GM21423 (cell line): ENCODE data around the gene ANKRD52.

Experiments
- ATAC-seq: cut with Tn5 transposase; IDR thresholded peaks from one replicate; pipeline ENCODE4 v1.9.1; 2021; ENCODE audit warnings: mild to moderate bottlenecking, moderate library complexity; ENCODE audit not compliant: unreplicated experiment

Gene ANKRD52

DNA sequence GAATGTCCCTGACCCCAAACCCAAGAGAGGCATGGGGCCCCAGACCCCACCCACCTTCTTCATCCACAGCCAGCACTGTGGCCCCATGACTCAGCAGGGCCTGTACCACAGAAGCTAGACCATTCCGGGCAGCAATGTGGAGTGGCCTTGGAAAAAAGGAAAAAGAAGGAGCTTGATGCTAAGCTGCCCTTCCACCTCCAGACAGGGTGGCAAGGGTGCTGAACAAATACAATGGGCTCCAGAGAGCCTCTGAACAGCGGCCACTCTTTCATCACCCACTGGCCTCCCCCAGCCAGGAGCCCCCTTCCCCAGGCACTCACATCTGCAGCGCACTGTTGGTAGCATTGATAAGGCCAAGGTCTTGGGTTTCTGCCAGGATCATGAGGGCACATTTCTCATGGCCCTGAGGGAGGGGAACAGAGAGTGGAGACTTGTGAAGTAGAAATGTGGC, 14.4 kb downstream of the ANKRD52 start:
- ATAC-seq: no peak

GRCh38 chr12:56242986-56243385, 15.2 kb downstream of the ANKRD52 start:
- no peak for ATAC-seq

DNA sequence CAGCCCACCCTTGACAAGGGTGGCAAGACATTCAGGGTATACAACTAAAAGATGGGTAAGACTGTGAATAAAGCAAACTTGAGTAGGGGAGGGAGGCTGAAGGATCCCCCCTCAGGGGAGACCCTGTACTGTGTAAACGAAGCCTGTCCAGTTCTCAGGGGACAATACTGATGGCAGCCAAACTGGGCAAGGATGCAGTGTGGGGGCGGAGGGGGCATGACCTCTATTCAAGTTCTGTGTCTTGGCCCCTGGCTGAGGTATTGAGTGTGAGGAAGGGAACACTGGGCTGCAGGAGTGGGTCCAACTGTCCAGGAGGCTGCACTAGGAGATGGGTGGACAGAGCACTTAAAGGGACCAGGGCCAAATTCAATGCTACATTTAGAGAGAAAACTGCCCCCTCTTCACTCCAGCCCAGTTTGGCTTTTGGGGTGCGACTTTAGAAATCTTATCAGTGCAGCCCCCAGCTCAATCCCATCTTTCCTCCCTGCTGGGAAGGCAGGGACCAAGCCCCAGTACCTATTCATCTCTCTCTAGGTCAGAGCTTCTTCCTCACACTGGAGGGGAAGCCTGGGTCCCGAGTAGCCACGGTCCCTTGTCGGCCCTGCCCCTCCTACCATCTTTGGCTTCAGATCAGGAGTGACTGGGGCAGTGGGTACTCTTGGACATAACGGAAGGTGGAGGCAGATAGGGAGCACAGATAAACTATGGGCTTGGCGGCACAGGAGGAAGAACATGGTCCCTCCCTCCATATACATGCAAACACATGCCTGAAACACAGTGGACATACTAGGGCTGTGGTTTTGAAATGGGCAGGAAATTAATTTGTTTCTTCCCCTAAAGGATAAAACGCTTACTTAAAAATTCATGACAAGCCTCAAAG, 16.5 kb downstream of the ANKRD52 start:
- no peak for ATAC-seq

- ATAC-seq: no peak
These were observed 20.6 kb downstream of the ANKRD52 start for GRCh38 chr12:56237552-56237951.

DNA sequence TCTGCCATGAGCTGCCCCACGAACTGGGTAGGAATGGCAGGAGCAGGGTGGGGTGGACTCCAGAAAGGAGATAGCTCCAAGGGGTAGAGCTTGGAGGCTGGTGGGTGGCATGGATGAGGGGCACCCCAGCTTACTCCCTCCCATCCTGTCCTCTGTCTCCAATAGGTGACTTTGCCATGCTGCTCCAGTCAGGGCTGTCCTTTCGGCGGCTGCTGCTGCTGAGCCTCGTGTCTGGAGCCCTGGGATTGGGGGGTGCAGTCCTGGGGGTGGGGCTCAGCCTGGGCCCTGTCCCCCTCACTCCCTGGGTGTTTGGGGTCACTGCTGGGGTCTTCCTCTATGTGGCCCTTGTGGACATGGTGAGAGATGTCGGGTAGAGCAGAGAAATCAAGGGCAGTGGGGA, 21.2 kb downstream of the ANKRD52 start:
- no peak for ATAC-seq

DNA sequence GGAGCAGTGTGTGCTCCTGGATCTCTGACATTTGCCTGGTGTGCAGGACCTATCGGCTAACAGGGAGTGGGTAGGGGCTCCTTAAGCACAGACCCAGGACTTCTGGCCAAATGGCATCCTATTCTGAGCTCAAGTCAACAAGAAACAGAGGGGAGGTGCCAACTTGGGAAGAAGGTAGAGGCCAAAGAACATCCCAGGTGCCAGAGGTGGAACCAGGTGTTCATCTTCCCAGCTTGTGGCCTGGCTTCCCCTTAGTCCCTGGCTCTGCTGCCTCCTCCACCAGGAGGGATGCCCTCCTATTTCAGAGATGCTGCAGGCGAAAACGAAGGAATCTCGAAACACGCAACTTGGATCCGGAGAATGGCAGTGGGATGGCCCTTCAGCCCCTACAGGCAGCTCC, 22.1 kb downstream of the ANKRD52 start:
- ATAC-seq: no peak

DNA sequence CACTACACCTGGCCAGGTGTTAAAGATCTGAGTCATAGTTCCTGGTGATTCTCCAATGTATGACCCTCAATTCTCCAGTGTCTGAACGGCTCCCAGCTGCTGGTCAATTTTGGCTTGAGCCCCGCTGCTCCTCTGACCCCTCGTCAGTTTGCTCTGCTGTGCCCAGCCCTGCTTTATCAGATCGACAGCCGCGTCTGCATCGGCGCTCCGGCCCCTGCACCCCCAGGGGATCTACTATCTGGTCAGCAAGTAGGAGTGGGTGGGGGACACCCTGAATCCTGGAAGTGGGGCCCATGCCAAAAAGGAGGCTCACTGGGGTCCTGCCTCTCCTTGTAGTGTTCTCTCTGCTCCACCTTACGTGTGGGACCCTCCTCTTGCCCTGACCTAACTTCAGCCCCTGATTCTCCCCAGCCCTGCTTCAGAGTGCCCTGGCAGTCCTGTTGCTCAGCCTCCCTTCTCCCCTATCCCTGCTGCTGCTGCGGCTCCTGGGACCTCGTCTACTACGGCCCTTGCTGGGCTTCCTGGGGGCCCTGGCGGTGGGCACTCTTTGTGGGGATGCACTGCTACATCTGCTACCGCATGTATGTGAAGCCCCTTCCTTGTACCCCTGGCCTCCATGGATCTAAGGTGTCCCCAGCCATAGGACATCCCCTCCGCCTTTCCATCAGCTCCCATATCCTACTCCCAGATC, 23.3 kb downstream of the ANKRD52 start:
- ATAC-seq: no peak

DNA sequence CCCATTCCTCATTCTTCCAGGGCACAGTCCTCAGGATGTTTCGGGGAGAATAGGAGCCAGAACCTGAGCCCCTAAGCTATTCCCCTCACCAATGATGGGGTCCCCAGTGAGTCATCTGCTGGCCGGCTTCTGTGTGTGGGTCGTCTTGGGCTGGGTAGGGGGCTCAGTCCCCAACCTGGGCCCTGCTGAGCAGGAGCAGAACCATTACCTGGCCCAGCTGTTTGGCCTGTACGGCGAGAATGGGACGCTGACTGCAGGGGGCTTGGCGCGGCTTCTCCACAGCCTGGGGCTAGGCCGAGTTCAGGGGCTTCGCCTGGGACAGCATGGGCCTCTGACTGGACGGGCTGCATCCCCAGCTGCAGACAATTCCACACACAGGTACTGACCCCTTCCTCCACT, 27.0 kb downstream of the ANKRD52 start:
- ATAC-seq: no peak

DNA sequence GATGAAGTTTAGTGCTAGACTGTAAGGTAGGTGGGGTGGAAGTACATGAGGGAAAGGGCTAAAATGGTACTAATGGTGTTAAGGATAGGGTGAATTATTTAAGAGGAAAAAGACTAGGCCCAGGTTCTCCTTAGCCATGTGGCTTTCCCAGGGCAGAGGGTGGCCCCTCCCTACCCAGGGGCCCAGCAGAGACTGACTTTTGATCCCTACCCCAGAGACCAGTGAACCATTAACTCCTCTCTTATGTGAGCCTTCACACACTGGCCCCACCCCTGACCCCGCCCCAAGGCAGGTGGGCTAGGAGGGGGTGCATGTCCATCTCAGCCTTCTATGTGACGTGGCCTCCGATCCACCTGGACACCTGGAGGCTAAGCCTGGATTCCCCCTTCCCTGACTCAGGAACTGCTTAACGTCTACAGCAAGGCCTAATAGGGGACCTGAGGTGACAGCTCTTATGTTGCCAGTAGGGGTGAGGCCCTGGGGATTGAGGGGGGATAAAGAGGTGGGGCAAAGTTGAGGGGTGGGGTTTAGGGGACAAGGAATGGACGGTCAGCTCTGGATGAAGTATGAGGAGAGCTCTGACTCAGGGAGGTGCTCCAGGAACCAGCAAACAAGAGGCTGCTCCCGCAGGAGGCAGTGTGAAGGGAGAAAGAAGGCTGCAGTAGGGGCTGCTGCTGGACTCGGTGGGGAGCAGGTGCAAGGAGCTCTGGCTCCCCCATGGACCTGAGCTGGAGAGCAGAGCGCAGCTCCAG, 27.6 kb downstream of the ANKRD52 start:
- no peak for ATAC-seq

DNA sequence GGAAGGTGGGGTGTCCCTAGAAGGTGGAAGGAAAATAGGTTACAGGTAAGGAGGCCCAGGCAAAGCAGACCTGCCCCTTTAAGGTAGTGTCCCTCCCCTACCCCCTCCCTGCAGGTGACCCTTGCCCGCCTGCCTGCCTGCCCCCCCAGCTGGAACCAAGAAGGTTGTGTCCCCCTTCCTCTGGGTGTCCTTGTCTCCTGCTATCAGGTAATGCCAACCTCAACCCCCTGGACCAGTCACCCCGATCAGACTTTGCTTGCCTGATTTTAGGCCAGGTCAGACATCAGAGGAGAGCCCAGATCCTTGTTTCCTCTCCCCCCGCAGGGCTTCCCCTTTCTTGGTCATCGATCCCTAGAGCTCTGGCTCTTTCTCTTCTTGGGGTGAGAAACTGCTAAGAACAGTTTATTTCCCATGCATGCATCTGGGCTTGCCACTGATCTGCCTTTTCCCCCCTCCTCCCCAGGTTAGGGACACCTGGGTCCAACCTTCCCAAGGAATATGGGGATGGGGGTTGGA, 28.2 kb downstream of the ANKRD52 start, which contains the start of gene SLC39A5:
TSS of gene SLC39A5 (plus strand) at position 136 of the 516 bp plus-strand sequence. CDS start 1,224 bp downstream, outside the sequence.
- ATAC-seq: no peak

GRCh38 chr12:56229082-56229481, 29.1 kb downstream of the ANKRD52 start:
- no peak for ATAC-seq

GRCh38 chr12:56224954-56225353, 33.2 kb downstream of the ANKRD52 start:
- no peak for ATAC-seq

- ATAC-seq: peak; percentile 68
These were observed 34.0 kb downstream of the ANKRD52 start, which contains the start of gene NABP2 for GRCh38 chr12:56224102-56224701. NABP2 (plus strand) TSS chr12:56224342; CDS start chr12:56224857, 515 bp downstream.

GRCh38 chr12:56223571-56224101, 34.5 kb downstream of the ANKRD52 start:
- ATAC-seq: no peak

DNA sequence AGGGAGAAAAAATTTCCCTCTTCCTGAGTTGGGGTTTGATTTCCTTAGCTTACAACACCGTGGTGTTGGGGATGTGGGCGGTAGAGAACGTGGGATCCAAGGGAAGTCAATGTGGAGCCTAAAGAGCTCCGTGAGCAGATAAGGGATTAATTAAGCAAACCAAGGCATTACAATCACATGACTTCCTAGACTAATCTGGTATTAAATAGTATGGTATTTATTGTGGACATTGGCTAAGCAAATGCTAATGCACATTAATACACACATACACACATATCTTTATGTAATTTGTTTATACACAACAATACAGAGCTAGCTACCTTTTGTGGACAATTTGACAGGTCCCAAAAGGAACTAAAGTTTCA, 35.7 kb downstream of the ANKRD52 start:
- no peak for ATAC-seq

- ATAC-seq: peak; percentile 80
These were observed 36.2 kb downstream of the ANKRD52 start, which contains the start of gene RNF41 for GRCh38 chr12:56221757-56222530. RNF41 (minus strand) TSS chr12:56221922; CDS start chr12:56214047, 7,875 bp downstream.

DNA sequence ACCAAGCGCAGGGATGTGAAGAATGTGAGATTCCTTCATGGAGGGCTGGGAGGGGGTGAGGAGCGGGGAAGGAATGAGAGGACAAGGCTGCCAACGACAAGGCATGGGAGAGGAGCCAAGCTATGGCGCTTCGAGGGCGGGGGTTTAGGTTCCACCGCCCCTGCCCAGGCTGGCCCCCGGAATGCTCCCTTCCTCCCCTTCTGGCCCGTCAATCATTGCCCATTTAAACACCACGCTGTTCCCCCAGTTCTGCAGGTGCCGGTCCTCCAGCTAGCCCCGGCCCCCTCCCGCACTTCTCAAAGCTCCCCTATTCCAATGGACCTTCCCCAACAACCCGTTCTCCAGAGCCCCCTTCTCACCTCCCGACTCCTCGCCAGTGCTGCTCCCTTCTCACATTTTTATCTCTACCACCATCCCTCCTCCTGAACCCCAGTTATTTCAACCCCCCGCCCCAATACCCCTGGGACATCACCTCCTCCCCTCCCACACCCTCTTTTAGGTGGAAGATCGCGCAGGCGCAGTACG, 36.9 kb downstream of the ANKRD52 start:
- ATAC-seq: peak; percentile 14

GRCh38 chr12:56220611-56221231, 37.5 kb downstream of the ANKRD52 start:
- ATAC-seq: no peak

DNA sequence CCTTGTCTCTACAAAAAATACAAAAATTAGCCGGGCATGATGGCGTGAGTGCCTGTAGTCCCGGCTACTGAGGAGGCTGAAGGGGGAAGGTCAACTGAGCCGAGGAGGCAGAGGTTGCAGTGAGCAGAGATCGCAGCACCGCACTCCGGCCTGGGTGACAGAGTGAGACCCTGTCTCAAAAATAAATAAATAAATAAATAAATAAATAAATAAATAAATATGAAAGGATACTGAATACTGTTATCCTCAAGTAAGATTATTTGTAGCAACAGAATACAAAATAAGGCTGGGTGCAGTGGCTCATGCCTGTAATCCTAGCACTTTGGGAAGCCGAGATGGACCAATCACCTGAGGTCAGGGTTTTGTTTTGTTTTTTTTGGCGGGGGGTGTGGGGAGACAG, 38.3 kb downstream of the ANKRD52 start:
- ATAC-seq: no peak
